HepG2 (cell line): ENCODE data around the gene ABCC3. TPM values are rescaled to one million over a fixed set of nuclear protein-coding genes. Genes with fewer than 3 reads are reported as not detected.
A peak's percentile ranks its signal among the peaks of the same experiment; 100 is the strongest.

Experiments
- GRHL1 ChIP-seq: sonication (generic); formaldehyde crosslinking; conservative IDR thresholded peaks from 2 replicates; pipeline ENCODE4 v1.8.0; 2022; ENCODE audit warnings: missing genetic modification reagents
- MAF1 ChIP-seq: sonication (generic); formaldehyde crosslinking; IDR thresholded peaks from 2 replicates; pipeline ENCODE4 v1.5.0; 2020; ENCODE audit warnings: missing genetic modification reagents, borderline replicate concordance
- MNT ChIP-seq: fragments of 450-650 bp; IDR thresholded peaks from 2 replicates; pipeline ENCODE4 v1.6.1; 2016
- MTA3 ChIP-seq: sonication (generic); formaldehyde crosslinking; IDR thresholded peaks from 2 replicates; pipeline ENCODE4 v1.4.0; 2020; ENCODE audit warnings: missing genetic modification reagents
- PCBP1 ChIP-seq: fragments of 200-400 bp; formaldehyde crosslinking; IDR thresholded peaks from 2 replicates; pipeline ENCODE4 v1.6.1; 2017; ENCODE audit warnings: mild to moderate bottlenecking, low read depth, low read length, borderline replicate concordance
- RFXAP ChIP-seq: sonication (generic); formaldehyde crosslinking; IDR thresholded peaks from 2 replicates; pipeline ENCODE4 v1.4.0; 2020; ENCODE audit warnings: missing genetic modification reagents, borderline replicate concordance
- SMC3 ChIP-seq: IDR thresholded peaks from 2 replicates; pipeline ENCODE4 v1.6.1; 2011; ENCODE audit warnings: low read length, improper control_type of control experiment
- SNAPC5 ChIP-seq: sonication (generic); formaldehyde crosslinking; IDR thresholded peaks from 2 replicates; pipeline ENCODE4 v1.8.1; 2023; ENCODE audit warnings: mild to moderate bottlenecking, missing genetic modification reagents, borderline replicate concordance
- SP5 ChIP-seq: IDR thresholded peaks from 2 replicates; pipeline ENCODE4 v1.6.1; 2016; ENCODE audit warnings: low read depth, borderline replicate concordance
- THAP7 ChIP-seq: sonication (generic); formaldehyde crosslinking; IDR thresholded peaks from 2 replicates; pipeline ENCODE4 v1.8.1; 2023; ENCODE audit warnings: mild to moderate bottlenecking, missing genetic modification reagents
- USF2 ChIP-seq, 2 experiments: sonication (generic) in 1 of 2; formaldehyde crosslinking in 1 of 2; IDR thresholded peaks; 2 replicates each; pipeline versions ENCODE4 v1.5.1 to v1.6.1; 2011 to 2020; ENCODE audit warnings: borderline replicate concordance in 1 of 2, low read depth in 1 of 2, low read length in 1 of 2, mild to moderate bottlenecking in 1 of 2, missing genetic modification reagents in 1 of 2, moderate library complexity in 1 of 2
- ZBTB26 ChIP-seq: IDR thresholded peaks from 2 replicates; pipeline ENCODE4 v1.6.1; 2016; ENCODE audit warnings: missing compliant biosample characterization, missing genetic modification reagents, borderline replicate concordance
- ZFAT ChIP-seq: sonication (generic); formaldehyde crosslinking; conservative IDR thresholded peaks from 2 replicates; pipeline ENCODE4 v1.8.1; 2023; ENCODE audit warnings: missing genetic modification reagents, inconsistent platforms
- ZFP62 ChIP-seq: sonication (generic); formaldehyde crosslinking; IDR thresholded peaks from 2 replicates; pipeline ENCODE4 v1.4.0; 2020; ENCODE audit warnings: missing genetic modification reagents
- ZNF30 ChIP-seq: sonication (generic); formaldehyde crosslinking; IDR thresholded peaks from 2 replicates; pipeline ENCODE4 v1.5.0; 2020; ENCODE audit warnings: mild to moderate bottlenecking, missing genetic modification reagents
- ZNF546 ChIP-seq: sonication (generic); formaldehyde crosslinking; conservative IDR thresholded peaks from 2 replicates; pipeline ENCODE4 v1.8.1; 2023; ENCODE audit warnings: mild to moderate bottlenecking, missing genetic modification reagents
- ZNF552 ChIP-seq: sonication (generic); formaldehyde crosslinking; IDR thresholded peaks from 2 replicates; pipeline ENCODE4 v1.9.0; 2022; ENCODE audit warnings: missing genetic modification reagents, mild to moderate bottlenecking, borderline replicate concordance
- ZNF574 ChIP-seq: sonication (generic); formaldehyde crosslinking; IDR thresholded peaks from 2 replicates; pipeline ENCODE4 v1.4.0; 2020; ENCODE audit warnings: missing genetic modification reagents
- polyA plus RNA-seq, 8 experiments: library from polyadenylated mRNA; depleted of rRNA in 3 of 8; stranded (reverse) in 7 of 8; unstranded in 1 of 8; fragments of >200 nt; fragmentation: Illumina TruSeq in 4 of 8; extraction: Trizol in 4 of 8; gene quantifications; 2 replicates each; pipeline versions ENCODE4 v1.2.1 to v1.2.3, GENCODE V29; 2011 to 2016; ENCODE audit warnings: low read depth in 4 of 8, missing spikeins in 1 of 8, mixed read lengths in 1 of 8; ENCODE audit not compliant: insufficient read depth in 1 of 8
- total RNA-seq, 5 experiments: library from RNA; depleted of rRNA; stranded (reverse); fragments of >200 nt; fragmentation: Illumina TruSeq; extraction: Trizol; gene quantifications; 2 replicates each; pipeline ENCODE4 v1.2.3, GENCODE V29; 2016; ENCODE audit warnings: low read depth in 1 of 5

The ABCC3 gene
- total and polyA plus RNA-seq, 2 of the 13 experiments (the other 11 are each of a cell fraction or from before 2014, with no cell fraction given) = 25.2 to 50.7 TPM

- TF ChIP-seq USF2 (IDR thresholded peaks at IDR 0.05; ENCODE audit: low read depth, low read length) (no peak), USF2 (CRISPR knock-in tag; IDR thresholded peaks at IDR 0.05; ENCODE audit: borderline replicate concordance) (no peak), ZNF30 (CRISPR knock-in tag) (no peak), ZFAT (no peak), RFXAP (CRISPR knock-in tag) (peak; percentile 76; the same call in 1 of the 2 replicates), ZNF546 (CRISPR knock-in tag) (no peak; the same call in 1 of the 2 replicates), PCBP1 (no peak), ZFP62 (CRISPR knock-in tag) (no peak), ZNF574 (CRISPR knock-in tag) (peak; percentile 97), SP5 (no peak), ZNF552 (CRISPR knock-in tag) (no peak), MTA3 (CRISPR knock-in tag) (no peak), MNT (no peak), THAP7 (CRISPR knock-in tag) (peak; percentile 72; the same call in 1 of the 2 replicates), SNAPC5 (0 out of 2 replicates have a peak, but pooled peaks have one; percentile 25), SMC3 (peak; percentile 83), ZBTB26 (peak; percentile 27; the same call in 1 of the 2 replicates), MAF1 (CRISPR knock-in tag) (no peak), GRHL1 (CRISPR knock-in tag) (no peak)
These were observed 8.6 kb upstream of the ABCC3 start (continued) for GRCh38 chr17:50626037-50626574.
